OCI-LY1 (cell line): Measurements from ENCODE around the gene PACSIN1.

Experiments
- H2AFZ ChIP-seq: fragments of 200-600 bp; sonication (generic), shearing (Covaris generic); 2 replicates; pipeline ENCODE4 v1.6.0; 2014; ENCODE audit warnings: antibody characterized with exemption, mild to moderate bottlenecking, low read length
- H3F3A ChIP-seq: fragments of 200-600 bp; sonication (generic), shearing (Covaris generic); 2 replicates; pipeline ENCODE4 v1.6.0; 2014; ENCODE audit warnings: mild to moderate bottlenecking, antibody characterized with exemption, low read length, moderate library complexity; ENCODE audit not compliant: insufficient read depth
- H3K27ac ChIP-seq: fragments of 200-600 bp; sonication (generic); 2 replicates; pipeline ENCODE4 v1.5.1; 2014; ENCODE audit warnings: low read length, mixed run types, mild to moderate bottlenecking, low read depth; ENCODE audit not compliant: poor library complexity, severe bottlenecking
- H3K27me3 ChIP-seq: fragments of 200-600 bp; sonication (generic); 2 replicates; pipeline ENCODE4 v1.6.0; 2014; ENCODE audit warnings: antibody characterized with exemption, mild to moderate bottlenecking, low read length, moderate library complexity; ENCODE audit not compliant: insufficient read depth
- H3K36me3 ChIP-seq: fragments of 200-600 bp; sonication (generic); 2 replicates; pipeline ENCODE4 v1.6.1; 2014; ENCODE audit warnings: mild to moderate bottlenecking, antibody characterized with exemption, low read length, moderate library complexity, mixed read lengths; ENCODE audit not compliant: insufficient read depth
- H3K4me1 ChIP-seq: fragments of 200-600 bp; sonication (generic); 2 replicates; pipeline ENCODE4 v1.5.1; 2014; ENCODE audit warnings: mild to moderate bottlenecking, low read length, moderate library complexity; ENCODE audit not compliant: insufficient read depth, severe bottlenecking
- H3K4me2 ChIP-seq: fragments of 200-600 bp; sonication (generic), shearing (Covaris generic); 2 replicates; pipeline ENCODE4 v1.6.1; 2014; ENCODE audit warnings: low read length
- H3K4me3 ChIP-seq: fragments of 200-600 bp; sonication (generic); 2 replicates; pipeline ENCODE4 v1.5.1; 2014; ENCODE audit warnings: low read length, low read depth, mild to moderate bottlenecking, mixed read lengths; ENCODE audit not compliant: poor library complexity, severe bottlenecking
- H3K79me2 ChIP-seq: fragments of 200-600 bp; shearing (Covaris generic); 2 replicates; pipeline ENCODE4 v1.6.1; 2016; ENCODE audit warnings: mixed run types, low read length, mixed read lengths; ENCODE audit not compliant: insufficient read depth
- H3K9ac ChIP-seq: fragments of 200-600 bp; sonication (generic), shearing (Covaris generic); 2 replicates; pipeline ENCODE4 v1.6.1; 2014; ENCODE audit warnings: mild to moderate bottlenecking, low read length, mixed read lengths
- H3K9me2 ChIP-seq: fragments of 200-600 bp; sonication (generic), shearing (Covaris generic); 2 replicates; pipeline ENCODE4 v1.6.1; 2014; ENCODE audit warnings: low read depth, mild to moderate bottlenecking, low read length, mixed read lengths
- H3K9me3 ChIP-seq: fragments of 200-600 bp; shearing (Covaris generic); 2 replicates; pipeline ENCODE4 v1.6.1; 2014; ENCODE audit warnings: low read length, mixed read lengths
- H4K20me1 ChIP-seq: fragments of 200-600 bp; sonication (generic), shearing (Covaris generic); 2 replicates; pipeline ENCODE4 v1.6.0; 2016; ENCODE audit warnings: mild to moderate bottlenecking, low read length; ENCODE audit not compliant: insufficient read depth
- EZH2 ChIP-seq: fragments of 200-600 bp; sonication (generic), shearing (Covaris generic); IDR thresholded peaks from 2 replicates; pipeline ENCODE4 v1.8.0; 2017; ENCODE audit warnings: borderline replicate concordance, mixed run types, mild to moderate bottlenecking, antibody characterized with exemption, low read length, moderate library complexity, mixed read lengths
- TF ChIP-seq, protein P1 (sequence below): fragments of 200-600 bp; sonication (generic), shearing (Covaris generic); IDR thresholded peaks from 2 replicates; pipeline ENCODE4 v1.5.1; 2017; ENCODE audit warnings: mild to moderate bottlenecking, antibody characterized with exemption, low read length, moderate library complexity, mixed read lengths

The PACSIN1 gene

GRCh38 chr6:34556031-34556471 is 90.2 kb downstream of the PACSIN1 start, which contains the start of gene SPDEF:
Gene SPDEF, minus strand, starts transcription at chr6:34556329. Its CDS starts 11,874 bp downstream, at chr6:34544455.
- no peak for TF ChIP-seq EZH2
- TF ChIP-seq, protein P1, sequence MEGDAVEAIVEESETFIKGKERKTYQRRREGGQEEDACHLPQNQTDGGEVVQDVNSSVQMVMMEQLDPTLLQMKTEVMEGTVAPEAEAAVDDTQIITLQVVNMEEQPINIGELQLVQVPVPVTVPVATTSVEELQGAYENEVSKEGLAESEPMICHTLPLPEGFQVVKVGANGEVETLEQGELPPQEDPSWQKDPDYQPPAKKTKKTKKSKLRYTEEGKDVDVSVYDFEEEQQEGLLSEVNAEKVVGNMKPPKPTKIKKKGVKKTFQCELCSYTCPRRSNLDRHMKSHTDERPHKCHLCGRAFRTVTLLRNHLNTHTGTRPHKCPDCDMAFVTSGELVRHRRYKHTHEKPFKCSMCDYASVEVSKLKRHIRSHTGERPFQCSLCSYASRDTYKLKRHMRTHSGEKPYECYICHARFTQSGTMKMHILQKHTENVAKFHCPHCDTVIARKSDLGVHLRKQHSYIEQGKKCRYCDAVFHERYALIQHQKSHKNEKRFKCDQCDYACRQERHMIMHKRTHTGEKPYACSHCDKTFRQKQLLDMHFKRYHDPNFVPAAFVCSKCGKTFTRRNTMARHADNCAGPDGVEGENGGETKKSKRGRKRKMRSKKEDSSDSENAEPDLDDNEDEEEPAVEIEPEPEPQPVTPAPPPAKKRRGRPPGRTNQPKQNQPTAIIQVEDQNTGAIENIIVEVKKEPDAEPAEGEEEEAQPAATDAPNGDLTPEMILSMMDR: no peak
- H3K36me3 ChIP-seq: no peaks in the 10 kb centered on the region
- no peaks in the 10 kb centered on the region for H3K4me1 ChIP-seq
- 0 out of 2 replicates have a peak, but pooled peaks cover 3% of the 10 kb centered on the region for H3K9me3 ChIP-seq
- H3K9me2 ChIP-seq: no peaks in the 10 kb centered on the region
- H3K4me3 ChIP-seq: no peak within 1 kb of the TSS
- no peaks in the 10 kb centered on the region for H3F3A ChIP-seq
- H4K20me1 ChIP-seq: no peaks in the 10 kb centered on the region
- no peak within 1 kb of the TSS for H3K4me2 ChIP-seq
- no peak within 1 kb of the TSS for H3K9ac ChIP-seq
- H3K79me2 ChIP-seq: no peaks in the 10 kb centered on the region
- no peak within 1 kb of the TSS for H2AFZ ChIP-seq
- H3K27me3 ChIP-seq: peaks cover 7% of the 10 kb centered on the region
- H3K27ac ChIP-seq: no peak within 1 kb of the TSS

GRCh38 chr6:34556493-34556892 is 90.6 kb downstream of the PACSIN1 start:
- H3K79me2 ChIP-seq: no peaks in the 10 kb centered on the region
- no peak overlapping the region for H3K4me2 ChIP-seq
- no peak overlapping the region for H3K9ac ChIP-seq
- no peaks in the 10 kb centered on the region for H3K9me2 ChIP-seq
- no peaks in the 10 kb centered on the region for H3F3A ChIP-seq
- peaks cover 7% of the 10 kb centered on the region for H3K27me3 ChIP-seq
- H2AFZ ChIP-seq: no peak overlapping the region
- H3K4me3 ChIP-seq: no peak overlapping the region
- H3K9me3 ChIP-seq: 0 out of 2 replicates have a peak, but pooled peaks cover 3% of the 10 kb centered on the region
- no peaks in the 10 kb centered on the region for H3K36me3 ChIP-seq
- TF ChIP-seq, protein P1: no peak
- no peak for TF ChIP-seq EZH2
- no peak overlapping the region for H3K27ac ChIP-seq
- no peaks in the 10 kb centered on the region for H3K4me1 ChIP-seq
- H4K20me1 ChIP-seq: no peaks in the 10 kb centered on the region

GRCh38 chr6:34557228-34557627 is 91.4 kb downstream of the PACSIN1 start:
- H3K4me2 ChIP-seq: no peak overlapping the region
- H3K9ac ChIP-seq: no peak overlapping the region
- H3K9me3 ChIP-seq: 0 out of 2 replicates have a peak, but pooled peaks cover 3% of the 10 kb centered on the region
- peaks cover 7% of the 10 kb centered on the region for H3K27me3 ChIP-seq
- H3K27ac ChIP-seq: no peak overlapping the region
- H3K36me3 ChIP-seq: no peaks in the 10 kb centered on the region
- no peaks in the 10 kb centered on the region for H3K79me2 ChIP-seq
- TF ChIP-seq, protein P1: no peak
- TF ChIP-seq EZH2: no peak
- H3K4me3 ChIP-seq: no peak overlapping the region
- no peaks in the 10 kb centered on the region for H3K4me1 ChIP-seq
- H2AFZ ChIP-seq: no peak overlapping the region
- H3K9me2 ChIP-seq: no peaks in the 10 kb centered on the region
- no peaks in the 10 kb centered on the region for H4K20me1 ChIP-seq
- H3F3A ChIP-seq: no peaks in the 10 kb centered on the region
